ENCODE data around the gene TAS1R2. TPM values are rescaled to one million over a fixed set of nuclear protein-coding genes. Genes with fewer than 3 reads are reported as not detected.

The TAS1R2 gene
- total and polyA plus RNA-seq, 10 donors: not detected

DNA sequence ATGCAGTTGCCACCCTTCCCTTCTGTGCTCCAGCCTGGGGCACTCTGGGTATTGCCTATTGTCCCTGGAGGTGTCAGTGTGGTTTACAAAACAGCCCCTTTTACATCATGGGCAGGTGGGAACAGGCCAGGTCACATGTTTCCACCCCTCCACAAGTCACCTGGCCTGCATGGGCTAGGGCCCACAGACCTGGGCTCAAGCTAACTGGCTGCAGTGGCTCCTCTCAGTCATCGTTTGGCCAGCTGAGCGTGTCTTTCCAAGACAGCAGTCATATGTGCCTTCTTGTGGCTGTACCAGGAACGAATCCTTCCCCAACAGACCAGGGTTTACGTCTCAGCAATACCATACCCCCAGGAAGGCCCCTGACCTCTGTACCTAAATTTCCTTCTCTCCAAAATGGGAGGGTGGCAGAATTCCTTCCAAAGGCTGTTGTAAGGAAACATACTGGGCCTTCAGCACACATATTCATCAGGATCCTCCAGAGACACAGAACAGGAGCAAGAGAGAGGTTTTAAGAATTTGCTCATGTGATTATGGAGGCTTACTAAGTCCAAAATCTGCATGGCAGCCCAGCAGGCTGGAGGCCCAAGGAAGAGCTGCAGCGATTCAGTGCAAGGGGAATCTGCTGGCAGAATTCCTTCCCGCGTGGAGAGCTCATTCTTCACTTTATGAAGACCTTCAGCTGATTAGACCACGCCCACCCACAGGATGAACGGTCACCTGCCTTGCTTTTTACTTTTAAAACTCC is 10.6 kb upstream of the TAS1R2 start:
- TF ChIP-seq POLR2A (IDR thresholded peaks at IDR 0.05): no peak
- TF ChIP-seq POLR2AphosphoS5 (IDR thresholded peaks at IDR 0.05): no peak
- TF ChIP-seq, protein P1, sequence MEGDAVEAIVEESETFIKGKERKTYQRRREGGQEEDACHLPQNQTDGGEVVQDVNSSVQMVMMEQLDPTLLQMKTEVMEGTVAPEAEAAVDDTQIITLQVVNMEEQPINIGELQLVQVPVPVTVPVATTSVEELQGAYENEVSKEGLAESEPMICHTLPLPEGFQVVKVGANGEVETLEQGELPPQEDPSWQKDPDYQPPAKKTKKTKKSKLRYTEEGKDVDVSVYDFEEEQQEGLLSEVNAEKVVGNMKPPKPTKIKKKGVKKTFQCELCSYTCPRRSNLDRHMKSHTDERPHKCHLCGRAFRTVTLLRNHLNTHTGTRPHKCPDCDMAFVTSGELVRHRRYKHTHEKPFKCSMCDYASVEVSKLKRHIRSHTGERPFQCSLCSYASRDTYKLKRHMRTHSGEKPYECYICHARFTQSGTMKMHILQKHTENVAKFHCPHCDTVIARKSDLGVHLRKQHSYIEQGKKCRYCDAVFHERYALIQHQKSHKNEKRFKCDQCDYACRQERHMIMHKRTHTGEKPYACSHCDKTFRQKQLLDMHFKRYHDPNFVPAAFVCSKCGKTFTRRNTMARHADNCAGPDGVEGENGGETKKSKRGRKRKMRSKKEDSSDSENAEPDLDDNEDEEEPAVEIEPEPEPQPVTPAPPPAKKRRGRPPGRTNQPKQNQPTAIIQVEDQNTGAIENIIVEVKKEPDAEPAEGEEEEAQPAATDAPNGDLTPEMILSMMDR (IDR thresholded peaks at IDR 0.05 in 8 of 11, conservative IDR thresholded peaks at IDR 0.05 in 3 of 11): no peak
- no peak for DNase-seq
- Histone ChIP-seq H3K4me1 (peaks cover 0 to 6% (median under 1%) of the 10 kb centered on the region in 6 donors), H3K9me3 (no peaks in the 10 kb centered on the region), H3K36me3 (peaks cover 0 to 32% (median 6%) of the 10 kb centered on the region in 6 donors), H3K4me3 (no peak overlapping the region), H3K27ac (no peak overlapping the region), H3K27me3 (replicated peaks in 1 of 7) (peaks cover 0 to 10% (median 0%) of the 10 kb centered on the region in 7 donors)
- WGBS, 5 donors: 80 to 86% (median 84%) methylated on average over 9 of the region's 9 CpGs
- intact Hi-C loops (cut with DNase I; ENCODE audit: low total_unique reads): no loop called here

DNA sequence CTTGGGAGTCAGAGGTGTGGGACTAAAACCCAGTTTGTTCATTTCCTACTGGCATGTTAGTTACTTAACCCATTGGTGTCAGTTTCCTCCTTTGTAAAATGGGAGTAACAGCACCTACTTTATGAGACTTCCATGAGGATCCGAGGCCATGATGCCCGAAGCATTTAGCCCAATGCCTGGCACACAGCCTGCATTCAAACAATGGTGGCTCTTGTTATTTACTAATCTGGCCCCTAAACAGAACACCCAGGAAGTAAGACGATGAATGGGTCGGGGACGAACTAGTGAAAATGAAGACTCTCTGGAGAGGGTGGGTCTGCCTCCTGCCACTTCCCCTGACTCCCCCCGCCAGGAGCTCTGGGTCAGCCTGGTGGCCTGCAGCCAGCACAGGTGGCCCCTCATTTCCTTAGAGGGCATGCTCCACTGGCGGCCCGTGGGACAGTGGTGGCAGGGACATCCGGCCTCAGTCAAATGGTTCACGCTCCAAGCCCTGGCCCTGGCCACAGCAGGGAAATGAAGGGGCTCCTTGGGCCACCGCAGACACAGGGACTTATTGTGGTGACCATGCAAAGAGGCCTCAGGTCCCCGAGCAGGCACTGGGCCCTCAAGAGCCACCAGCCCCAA is 9.5 kb upstream of the TAS1R2 start:
- DNase-seq: no peak
- Histone ChIP-seq H3K27me3 (replicated peaks in 1 of 7) (peaks cover 0 to 12% (median 0%) of the 10 kb centered on the region in 7 donors), H3K4me1 (peaks cover 0 to 6% (median 0%) of the 10 kb centered on the region in 6 donors), H3K4me3 (no peak overlapping the region), H3K27ac (no peak overlapping the region), H3K9me3 (no peaks in the 10 kb centered on the region), H3K36me3 (peaks cover 0 to 26% (median 6%) of the 10 kb centered on the region in 6 donors)
- TF ChIP-seq POLR2AphosphoS5 (IDR thresholded peaks at IDR 0.05) (no peak), POLR2A (IDR thresholded peaks at IDR 0.05) (no peak)
- TF ChIP-seq, protein P1 (IDR thresholded peaks at IDR 0.05 in 8 of 11, conservative IDR thresholded peaks at IDR 0.05 in 3 of 11): no peak
- 61 to 85% (median 78%) methylated on average over 9 to 12 of the region's 12 CpGs for WGBS, 5 donors
- intact Hi-C loops (cut with DNase I; ENCODE audit: low total_unique reads): no loop called here

DNA sequence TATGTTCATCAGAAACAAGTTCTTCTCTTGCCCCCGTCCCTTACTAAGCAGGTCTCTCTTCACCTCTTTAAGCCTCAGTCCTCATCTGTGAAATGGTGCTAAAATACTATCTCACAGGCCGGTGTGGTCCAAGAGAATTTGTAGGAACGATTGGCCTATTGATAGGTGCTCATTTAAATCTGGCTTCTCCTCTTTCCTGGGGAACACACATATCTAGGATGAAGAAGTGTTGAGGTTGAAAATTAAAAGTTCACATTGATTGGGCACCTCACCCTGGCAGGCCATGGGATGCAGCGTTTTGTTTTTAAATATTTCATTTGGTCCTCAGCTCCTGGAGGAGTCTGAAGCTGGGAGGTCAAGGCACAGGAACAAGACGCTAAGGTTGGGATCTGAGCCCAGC is 8.9 kb upstream of the TAS1R2 start:
- TF ChIP-seq, protein P1 (IDR thresholded peaks at IDR 0.05 in 8 of 11, conservative IDR thresholded peaks at IDR 0.05 in 3 of 11): no peak
- TF ChIP-seq POLR2AphosphoS5 (IDR thresholded peaks at IDR 0.05): no peak
- no peak for TF ChIP-seq POLR2A (IDR thresholded peaks at IDR 0.05)

DNA sequence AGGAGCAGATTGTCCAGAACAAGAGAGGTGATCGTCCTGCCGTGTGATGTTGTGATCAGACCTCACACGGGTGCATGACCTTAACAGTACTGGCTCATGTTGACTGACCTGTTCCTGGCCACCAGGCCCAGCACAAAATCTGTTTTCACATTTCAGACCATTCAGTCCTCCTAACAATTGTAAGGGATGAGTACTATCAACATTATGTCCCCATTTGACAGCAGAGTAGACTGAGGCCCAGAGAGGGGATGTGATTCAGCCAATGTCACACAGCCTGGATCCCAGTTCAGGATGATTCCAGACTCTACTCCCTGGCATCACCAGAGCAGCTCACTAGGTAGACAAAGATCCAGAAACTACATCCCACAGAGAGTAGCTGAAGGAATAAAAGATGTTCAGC is 7.4 kb upstream of the TAS1R2 start:
- Histone ChIP-seq H3K36me3 (peaks cover 0 to 5% (median 0%) of the 10 kb centered on the region in 6 donors), H3K4me3 (no peak overlapping the region), H3K27ac (no peak overlapping the region), H3K4me1 (peaks cover 0 to 6% (median 0%) of the 10 kb centered on the region in 6 donors), H3K27me3 (replicated peaks in 1 of 7) (peaks cover 0 to 18% (median 0%) of the 10 kb centered on the region in 7 donors), H3K9me3 (no peaks in the 10 kb centered on the region)
- intact Hi-C loops (cut with DNase I; ENCODE audit: low total_unique reads): no loop called here
- DNase-seq: no peak
- 86 to 95% (median 91%) methylated on average over 3 of the region's 3 CpGs for WGBS, 5 donors
- TF ChIP-seq, protein P1 (IDR thresholded peaks at IDR 0.05 in 8 of 11, conservative IDR thresholded peaks at IDR 0.05 in 3 of 11): no peak
- TF ChIP-seq POLR2A (IDR thresholded peaks at IDR 0.05) (no peak), POLR2AphosphoS5 (IDR thresholded peaks at IDR 0.05) (no peak)

More for the DNA sequence above, 8.9 kb upstream of the TAS1R2 start:
- H3K27me3 ChIP-seq (replicated peaks in 1 of 7): peaks cover 0 to 12% (median 0%) of the 10 kb centered on the region in 7 donors
- DNase-seq: no peak
- H3K36me3 ChIP-seq: peaks cover 0 to 20% (median 6%) of the 10 kb centered on the region in 6 donors
- no peak overlapping the region for H3K27ac ChIP-seq
- intact Hi-C loops (cut with DNase I; ENCODE audit: low total_unique reads): no loop called here
- 74 to 84% (median 82%) methylated on average over 5 of the region's 5 CpGs for WGBS, 5 donors
- peaks cover 0 to 6% (median 0%) of the 10 kb centered on the region in 6 donors for H3K4me1 ChIP-seq
- no peak overlapping the region for H3K4me3 ChIP-seq
- no peaks in the 10 kb centered on the region for H3K9me3 ChIP-seq
